Bone marrow (tissue), 2 donors: ENCODE data around the gene PRIMPOL.
A peak's percentile ranks its signal among the peaks of the same experiment; 100 is the strongest.

Source experiments
- DNase-seq, 2 donors: peaks; one replicate each; lab custom pipeline; 2025; lab: John Stamatoyannopoulos, UW

The PRIMPOL gene

DNA sequence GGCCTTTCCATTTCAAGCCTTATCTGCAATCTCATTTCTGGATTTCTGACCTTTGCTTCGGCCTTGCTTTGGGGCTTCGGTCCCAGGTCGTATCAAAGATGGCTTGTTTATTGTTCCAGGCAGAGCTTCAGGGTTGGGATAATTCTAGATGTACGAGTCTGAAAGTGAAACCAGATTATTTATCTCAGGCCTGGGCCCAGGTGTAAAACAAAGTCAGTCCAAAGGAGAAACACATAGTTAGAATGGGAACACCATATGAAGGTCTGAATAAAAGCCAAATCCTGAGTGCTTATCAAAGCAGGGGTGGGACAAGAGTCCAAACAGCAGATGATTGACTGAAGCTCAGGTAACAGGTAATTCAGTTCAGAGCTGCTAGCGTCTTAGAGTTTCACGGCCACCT lies 17.1 kb downstream of the PRIMPOL start:
- DNase-seq = no peak

DNA sequence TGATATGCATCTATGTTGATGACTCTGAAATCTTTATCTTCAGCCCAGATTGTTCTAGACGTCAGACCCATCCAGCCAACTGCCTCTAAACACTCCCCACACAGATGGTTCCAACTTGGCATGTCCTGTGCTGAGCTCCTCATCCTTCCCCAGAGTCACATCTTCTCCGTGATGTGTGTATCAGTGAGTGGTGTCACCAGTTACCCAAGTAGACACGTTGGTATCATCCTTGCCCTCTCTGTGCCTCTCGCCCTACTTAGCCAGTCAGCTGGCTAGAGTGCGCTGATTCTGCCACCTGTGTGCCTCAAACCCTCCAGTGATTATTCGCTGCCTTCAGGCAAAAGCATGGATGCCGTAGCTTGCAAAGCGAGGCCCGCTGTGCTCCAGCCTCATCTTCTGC lies 18.6 kb downstream of the PRIMPOL start:
- no peak for DNase-seq

DNA sequence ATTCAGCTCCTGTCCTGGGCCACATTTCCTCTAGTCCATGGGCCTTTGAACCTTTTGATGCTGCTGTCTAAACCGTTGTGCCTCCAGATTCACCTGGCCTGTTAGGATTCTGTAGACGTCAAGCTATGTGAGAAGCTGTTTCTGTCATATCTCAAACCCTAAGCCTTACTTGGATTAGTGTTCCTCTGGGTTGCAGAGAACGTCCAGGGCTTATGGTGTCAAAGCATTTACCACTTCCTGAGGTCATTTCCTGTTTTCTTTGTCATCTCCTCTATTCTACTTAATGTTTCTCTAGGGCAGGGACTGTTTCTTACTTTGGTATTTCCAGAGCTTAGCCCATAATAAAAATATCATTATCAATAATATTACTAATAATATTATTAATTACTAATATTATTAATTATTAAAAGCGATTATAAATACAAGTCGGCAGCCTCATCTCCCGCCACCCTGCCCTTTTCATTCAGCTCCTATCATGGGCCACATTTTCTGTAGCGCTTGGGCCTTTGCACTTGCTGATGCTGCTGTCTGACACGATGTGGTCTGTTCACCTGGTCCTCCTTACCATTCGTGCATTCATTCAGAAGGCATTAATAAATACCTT lies 19.1 kb downstream of the PRIMPOL start:
- peak in 1 of 2 donors; percentile 72 for DNase-seq

DNA sequence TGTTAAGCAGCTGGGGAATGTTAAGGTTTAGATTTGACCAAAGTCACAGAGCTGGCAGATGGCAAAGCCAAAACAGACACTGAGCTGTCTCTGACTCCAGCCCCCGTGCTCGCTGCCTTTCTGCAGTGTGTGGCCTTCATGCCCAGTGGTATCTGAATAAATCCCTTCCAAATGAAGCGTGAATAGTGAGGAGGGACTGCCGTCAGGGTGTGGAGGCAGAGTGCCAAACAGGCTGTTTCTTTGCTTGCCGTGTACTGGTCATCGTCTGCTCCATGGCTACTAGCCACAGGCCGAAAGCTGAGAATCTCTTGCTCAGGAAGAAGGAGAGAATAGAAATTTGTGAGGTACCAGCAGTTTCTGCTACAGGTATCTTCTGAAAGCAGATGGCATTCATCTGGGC lies 19.7 kb downstream of the PRIMPOL start:
- DNase-seq = no peak

DNA sequence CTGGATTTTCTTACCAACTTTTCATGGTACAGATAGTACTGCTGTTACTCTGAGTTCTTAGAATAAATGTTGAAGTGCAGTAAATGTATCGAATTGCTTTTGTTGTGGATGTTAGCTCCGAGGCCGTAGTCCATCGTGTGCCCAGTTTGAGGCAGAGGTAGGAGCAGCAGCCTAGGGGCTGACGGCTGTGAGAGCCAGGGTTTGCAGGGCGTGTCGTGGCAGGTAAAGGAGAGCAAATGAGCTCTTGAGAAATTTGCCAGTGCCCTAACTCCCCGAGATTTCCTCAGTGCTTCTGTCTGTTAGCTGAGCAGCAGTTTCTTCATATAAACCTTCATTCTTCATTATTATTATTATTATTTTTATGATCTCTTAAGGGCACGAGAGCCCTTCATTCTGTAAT lies 21.6 kb downstream of the PRIMPOL start:
- no peak for DNase-seq

DNA sequence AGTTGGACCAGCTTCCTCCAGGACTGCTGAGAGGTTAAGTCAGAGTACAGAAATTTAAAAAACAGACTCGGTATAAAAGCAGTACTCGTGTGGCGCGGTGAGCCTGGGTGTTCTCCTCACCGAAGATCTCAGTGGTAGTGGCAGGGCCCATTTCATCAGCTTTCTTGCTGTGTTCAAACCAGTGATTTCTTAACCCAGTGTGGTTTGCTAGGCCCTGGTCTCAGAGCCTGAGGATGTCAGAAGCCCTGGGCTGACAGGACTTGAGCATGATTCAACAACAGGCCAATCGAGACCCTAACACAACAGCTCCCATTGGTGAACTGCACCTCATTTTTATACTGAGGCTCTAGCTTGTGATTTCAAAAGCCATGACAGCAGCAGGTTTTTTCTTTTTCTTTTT lies 23.2 kb downstream of the PRIMPOL start:
- DNase-seq = no peak

DNA sequence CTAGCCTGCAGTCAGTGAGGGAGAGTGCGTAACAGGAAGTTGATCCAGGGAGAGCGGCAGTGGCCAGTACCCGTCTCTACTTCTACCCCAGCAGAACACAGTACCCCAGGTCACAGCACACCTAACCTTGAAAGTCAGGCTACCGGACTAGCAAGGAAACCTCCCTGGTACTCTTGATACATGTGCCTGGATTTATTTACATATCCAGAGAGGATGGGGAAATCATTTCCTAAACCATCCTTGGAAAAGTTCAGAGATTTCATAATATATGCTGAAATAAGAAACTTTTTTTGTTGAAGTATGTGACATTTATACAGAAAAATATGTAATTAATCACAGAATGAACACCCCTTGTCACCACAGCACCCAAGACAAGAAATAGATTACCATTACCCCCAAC lies 24.5 kb downstream of the PRIMPOL start:
- DNase-seq = no peak

DNA sequence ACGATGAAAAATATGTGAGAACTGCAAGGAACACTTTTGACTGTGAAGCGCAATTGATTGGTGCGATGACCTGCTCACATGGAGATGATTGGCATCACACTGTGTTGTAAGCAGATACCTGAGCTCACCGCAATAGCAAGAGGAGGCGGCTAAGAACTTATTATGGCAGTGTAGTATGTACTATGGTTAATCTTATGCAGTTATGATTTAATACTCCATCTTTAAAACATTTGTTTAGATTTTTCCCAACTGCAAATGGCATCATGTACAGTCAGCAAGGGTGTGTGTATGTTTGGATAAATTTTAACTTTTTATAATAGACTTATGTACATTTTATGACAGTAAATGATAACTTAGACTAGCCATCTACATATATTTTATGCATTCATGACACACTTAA lies 25.5 kb downstream of the PRIMPOL start:
- DNase-seq = no peak

DNA sequence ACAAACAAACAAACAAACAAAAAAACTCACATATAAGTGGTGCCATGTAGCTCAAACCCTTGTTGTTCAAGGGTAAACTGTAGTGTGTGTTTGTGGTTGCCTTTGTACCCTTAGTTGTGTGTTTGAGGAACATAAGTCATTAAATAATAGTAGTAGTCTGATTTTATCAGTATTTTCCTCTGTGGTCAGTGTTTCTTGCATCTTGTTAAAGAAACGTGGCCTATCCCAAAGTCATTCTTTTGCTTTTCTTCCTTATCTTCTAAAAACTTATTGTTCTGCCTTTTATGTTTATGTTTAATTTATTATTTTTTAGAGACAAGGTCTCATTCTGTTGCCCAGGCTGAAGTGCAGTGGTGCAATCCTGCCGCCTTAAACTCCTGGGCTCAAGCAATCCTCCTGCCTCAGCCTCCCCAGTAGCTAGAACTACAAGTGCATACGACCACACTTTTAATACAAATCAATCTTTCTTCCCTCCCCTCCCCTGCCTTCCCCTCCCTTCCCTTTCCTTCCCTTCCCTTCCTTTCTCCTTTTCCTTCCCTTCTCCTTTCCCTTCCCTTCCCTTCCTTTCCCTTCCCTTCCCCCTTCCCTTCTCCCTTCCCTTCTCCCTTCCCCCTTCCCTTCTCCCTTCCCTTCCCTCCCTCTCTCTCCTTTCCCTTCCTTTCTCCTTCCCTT lies 26.4 kb downstream of the PRIMPOL start:
- no peak for DNase-seq

DNA sequence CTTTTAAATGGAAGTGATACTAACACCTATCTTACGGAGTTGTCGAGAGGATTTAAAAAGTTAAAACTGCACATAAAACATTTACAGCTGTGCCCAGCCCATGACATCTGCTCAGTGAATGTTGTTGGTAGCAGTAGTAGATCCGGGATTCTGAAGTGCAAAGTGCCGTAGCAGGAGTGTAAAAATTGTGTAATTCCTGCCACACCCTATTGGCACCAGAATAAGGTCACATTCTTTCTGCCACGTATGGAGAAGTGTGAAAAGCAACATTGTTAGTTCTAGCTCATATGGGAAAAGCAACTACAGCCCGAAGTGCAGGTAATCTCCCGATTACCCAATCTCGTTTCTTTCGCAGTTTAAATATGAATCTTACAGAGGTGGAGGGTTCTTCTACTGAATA lies 31.2 kb downstream of the PRIMPOL start:
- DNase-seq = no peak

DNA sequence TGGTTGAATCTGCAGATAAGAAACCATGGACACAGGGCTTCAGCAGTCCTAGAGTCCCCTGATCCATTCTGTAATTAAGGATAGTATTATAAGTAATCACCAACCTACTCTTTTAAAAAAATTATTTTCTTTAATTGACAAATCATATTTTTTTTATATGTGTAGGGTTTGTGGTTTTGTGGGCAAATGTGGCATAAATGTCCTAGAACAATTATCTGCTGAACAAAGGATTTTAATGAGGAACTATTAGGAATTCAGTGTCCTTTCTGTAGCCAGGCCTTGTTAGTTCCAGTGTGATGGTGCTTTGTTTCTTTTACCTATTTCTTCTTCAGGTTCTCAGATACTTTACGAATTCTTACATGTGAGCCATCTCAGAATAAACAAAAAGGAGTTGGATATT lies 32.4 kb downstream of the PRIMPOL start:
- DNase-seq = no peak

DNA sequence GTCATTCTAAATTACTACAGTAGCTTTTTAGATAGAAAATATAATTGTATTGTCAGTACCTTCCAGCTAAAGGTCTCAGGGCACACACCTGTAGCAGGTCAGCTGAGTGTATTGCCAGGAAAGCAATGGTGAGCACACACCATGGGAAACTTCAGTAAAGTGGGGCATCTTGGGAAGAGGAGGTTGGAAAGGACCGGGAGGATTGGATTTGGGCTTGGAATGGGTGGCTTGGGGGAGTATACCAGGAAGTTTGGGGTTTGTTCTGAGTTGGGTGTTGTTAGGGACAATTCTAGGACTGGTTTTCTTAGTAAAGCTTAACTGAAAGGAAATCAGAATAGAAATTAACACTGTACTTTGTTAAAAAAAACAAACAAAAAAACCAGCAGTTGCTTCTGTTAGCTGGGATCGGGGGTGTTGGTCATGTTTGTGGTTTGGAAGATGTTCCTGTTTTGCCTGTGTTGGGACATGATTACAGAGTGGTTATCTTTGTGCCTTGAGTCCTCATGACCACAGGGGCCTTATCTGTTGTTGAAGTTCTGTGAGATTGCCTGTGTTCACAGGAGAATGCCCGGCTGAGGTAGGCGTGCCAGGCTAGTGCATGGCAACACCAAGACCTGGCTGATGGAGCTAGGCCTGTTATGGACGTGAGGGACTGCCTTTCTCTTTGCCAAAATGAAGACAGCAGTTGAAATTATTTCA lies 35.1 kb downstream of the PRIMPOL start:
- DNase-seq = peak in 1 of 2 donors; percentile 88

DNA sequence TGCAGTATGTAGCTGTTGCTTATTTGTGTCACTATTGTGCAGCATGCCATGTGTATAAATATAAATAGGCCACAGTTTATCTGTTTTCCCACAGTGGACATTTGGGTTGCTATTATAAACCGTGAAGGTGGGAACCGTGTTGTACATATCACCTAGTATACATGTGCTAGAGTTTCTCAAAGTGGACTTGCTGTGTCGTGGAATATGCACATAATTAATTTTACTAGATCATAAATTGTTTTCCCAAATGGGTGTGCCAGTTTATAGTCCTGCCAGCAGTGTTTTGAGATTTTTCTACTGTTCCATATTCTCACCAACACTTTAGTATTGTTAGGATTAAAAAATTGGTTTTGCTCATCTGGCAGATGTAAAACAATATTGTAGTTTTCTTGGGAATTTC lies 38.5 kb downstream of the PRIMPOL start:
- DNase-seq = no peak

DNA sequence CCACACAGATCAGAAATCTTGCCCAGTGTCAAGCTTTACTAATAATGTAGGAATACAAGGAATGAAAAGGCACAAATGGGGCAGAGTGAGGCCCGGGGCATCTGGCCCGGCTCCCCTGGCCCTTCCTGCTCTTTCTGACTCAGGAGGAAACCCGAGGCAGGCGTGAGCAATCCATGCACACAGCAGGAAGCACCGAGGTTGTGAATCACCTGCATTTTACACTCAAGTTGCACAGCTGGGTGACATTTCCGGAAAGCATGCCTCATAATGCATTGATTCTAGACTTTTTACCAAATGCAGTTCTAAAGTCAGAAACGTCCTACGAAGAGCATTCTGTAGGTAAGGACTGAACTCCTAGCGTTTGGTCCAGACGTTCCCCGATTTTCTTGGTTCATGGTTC lies 38.9 kb downstream of the PRIMPOL start:
- DNase-seq = no peak

DNA sequence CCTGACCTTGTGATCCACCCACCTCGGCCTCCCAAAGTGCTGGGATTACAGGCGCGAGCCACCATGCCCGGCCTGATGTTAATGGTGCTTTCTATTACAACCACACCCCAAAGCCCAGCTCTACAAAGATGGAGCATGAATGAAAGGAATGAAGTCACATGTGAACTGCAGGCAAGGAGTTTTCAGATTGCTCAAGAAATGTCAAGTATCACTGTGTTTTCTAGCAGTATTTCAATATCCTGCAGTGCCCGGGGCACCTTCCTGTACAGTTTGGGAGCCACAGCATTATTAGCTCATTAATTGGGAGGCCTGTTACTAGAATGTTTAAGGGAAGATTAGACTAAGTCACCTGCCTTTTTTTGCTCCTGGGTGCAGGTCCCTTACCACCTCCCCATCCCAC lies 40.1 kb downstream of the PRIMPOL start:
- no peak for DNase-seq

DNA sequence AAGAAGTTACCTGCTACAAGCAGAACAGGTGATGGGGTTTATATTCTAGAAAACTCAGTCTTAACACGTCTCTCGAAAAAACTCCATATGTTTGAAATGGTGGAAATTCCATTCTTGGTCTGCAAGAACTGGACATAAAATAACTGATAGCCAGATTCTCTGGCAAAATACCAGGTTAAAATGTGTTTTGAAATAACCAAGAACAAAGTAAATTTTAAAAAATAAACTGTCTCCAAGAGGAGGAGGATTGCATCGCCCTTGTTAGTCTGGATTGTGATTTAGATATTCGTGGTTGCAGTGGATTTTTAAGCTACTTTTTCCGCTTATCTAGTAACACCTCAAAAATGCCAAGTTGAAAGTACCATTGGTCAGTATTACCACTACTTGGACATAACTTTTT lies 43.5 kb downstream of the PRIMPOL start:
- DNase-seq = no peak

DNA sequence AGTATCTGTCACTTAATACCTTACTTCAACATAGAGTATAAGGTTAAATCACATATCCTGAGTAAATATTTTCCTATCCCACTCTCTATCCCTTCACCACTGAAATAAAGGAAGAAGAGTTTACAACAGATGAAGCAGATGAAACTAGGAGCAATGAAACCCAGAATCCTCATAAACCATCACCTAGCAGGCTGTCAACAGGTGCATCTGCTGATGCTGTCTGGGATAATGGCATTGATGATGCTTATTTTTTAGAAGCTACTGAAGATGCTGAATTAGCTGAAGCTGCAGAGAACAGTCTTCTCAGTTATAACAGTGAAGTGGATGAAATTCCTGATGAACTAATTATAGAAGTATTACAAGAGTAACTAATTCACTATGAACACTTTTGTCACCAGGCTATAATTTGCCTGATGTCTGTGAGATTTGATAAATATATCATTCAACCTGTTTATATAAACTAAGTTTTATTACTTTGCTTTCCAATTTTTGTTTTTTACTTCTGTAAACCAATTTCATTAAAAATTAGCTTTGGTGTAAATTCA lies 44.9 kb downstream of the PRIMPOL start:
- DNase-seq = no peak

DNA sequence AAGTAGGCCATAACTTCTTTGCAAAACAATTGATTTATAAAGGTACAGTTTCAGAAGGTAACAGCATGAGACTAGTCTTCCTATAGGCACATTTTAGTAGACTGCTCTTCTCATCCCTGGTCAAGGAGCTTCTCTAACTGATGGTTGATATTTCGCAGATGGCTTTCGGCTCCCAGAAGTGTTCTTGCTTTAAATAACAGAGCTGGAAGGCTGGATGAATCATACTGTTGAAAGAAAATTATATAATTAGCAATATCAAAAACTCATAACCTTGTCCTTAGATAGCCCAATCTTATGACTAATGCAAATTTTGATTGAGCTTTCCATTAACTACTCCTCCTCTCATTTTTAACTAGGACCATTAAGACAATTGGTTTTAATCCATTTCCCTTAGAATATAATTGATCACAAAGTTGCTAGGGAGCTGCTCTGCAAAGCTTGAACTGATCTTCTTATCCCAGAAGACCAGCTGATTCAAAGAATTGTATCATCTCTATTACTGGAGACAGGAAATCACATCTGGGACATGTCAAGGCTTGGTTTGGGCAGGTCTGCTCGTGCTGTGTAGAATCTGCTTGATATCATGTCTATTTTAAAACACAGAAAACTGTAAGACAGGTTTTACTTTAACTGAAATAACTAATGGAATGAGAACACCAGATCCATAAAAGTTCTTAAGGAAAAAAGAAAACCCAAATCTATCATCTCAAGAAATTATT lies 45.8 kb downstream of the PRIMPOL start:
- DNase-seq = no peak

DNA sequence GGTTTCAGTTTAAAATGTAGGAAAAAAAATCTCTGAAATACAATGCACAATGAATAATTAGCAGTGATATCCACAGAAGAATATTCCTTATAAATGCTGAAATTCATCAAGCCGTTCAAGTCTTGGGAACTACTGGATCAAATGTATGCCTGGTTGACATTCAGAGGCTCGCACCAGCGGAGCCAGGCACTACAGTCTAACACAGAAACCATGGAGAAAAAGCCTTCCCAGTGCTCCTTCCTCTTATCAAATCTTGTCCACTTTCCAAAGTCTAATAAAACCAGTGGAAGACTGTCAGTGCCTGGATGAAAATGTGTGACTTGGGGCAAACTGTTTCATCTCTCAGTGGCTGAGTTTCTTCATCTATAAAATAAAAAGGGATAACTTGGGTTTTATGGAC lies 48.4 kb downstream of the PRIMPOL start:
- DNase-seq = no peak

DNA sequence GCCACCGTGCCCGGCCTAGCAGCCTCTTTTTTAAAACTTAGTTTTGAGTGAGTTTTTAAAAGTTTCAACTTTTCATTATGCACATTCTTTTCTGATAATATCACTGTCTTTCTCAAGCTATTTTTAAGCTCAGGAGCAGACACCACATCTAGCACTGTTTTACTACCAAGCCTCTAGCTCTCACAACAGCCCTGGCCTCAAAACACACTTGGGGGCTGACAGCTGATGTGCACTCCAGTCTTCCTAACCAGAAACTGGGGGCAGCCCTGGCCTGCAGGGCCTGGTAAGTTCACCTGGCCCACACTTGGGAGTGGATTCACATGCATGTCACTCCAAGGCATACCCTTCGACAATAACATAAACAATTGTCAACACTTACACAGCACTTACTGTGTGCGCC lies 50.4 kb downstream of the PRIMPOL start:
- DNase-seq = no peak

DNA sequence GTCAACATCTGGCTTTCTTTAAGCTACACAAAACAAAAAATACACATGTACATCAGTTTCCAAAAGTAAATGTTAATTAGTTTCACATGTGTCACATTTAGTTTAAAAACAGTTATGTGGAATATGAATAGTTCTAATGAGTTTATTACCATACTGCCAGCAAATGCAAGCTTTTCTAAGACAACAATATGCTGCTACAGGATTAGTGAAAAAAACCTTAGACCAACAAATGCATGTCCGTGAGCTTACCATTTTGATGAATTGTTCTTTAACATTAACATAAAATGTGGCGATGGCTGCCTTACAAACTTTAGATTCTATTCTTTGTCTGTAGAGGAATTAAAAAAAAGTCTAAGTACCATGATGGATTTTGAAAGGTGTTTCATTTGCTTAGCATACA lies 52.6 kb downstream of the PRIMPOL start:
- DNase-seq = no peak

DNA sequence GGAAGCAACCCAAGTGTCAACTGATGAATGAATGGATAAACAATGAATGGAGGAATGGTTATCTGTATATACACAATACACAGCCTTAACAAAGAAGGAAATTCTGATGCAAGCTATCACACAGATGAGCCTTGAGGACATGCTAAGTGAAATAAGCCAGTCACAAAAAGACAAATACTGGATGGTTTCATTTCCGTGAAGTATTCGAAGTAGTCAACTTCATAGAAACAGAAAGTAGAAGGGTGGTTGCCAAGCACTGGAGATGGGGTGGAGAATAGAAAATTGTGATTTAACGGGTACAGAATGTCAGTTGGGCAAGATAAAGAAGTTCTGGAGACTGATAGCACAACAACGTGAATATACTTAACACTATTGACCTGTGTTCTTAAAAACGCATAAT lies 56.2 kb downstream of the PRIMPOL start:
- DNase-seq = no peak

DNA sequence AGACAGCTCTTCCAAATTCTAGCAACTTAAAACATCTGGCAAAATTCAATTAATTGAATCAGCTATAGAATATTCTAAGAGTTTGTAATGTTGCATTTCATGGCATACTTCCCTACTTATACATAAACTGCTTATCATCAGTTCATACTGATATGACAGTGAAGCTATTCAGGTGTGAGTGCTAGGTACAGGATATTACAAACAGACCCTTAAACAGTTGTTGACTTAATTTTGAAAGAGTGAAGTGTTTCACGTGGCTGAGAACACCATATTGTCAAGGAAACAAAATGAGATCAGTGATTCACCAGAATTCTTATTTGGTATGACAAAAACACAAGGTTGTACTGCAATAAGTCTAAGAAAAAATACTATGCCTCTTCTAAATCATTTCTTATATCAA lies 56.9 kb downstream of the PRIMPOL start:
- DNase-seq = no peak
